H1 (cell line): ENCODE results near the gene CROT. TPM values are rescaled to one million over a fixed set of nuclear protein-coding genes. Genes with fewer than 3 reads are reported as not detected.

Experiments used
- CTCF ChIA-PET: fragments of 300-600 bp; sonication (Branson Sonifier 250); formaldehyde crosslinking; loops from one replicate; lab custom pipeline; 2021; ENCODE audit not compliant: partially characterized antibody; lab: Charles Lee
- POLR2A ChIA-PET: fragments of 300-600 bp; sonication (Branson Sonifier 250); formaldehyde crosslinking; loops from one replicate; lab custom pipeline; 2021; ENCODE audit warnings: inconsistent platforms; ENCODE audit not compliant: partially characterized antibody; lab: Charles Lee
- DNase-seq, 2 experiments: peaks; one replicate each; pipeline versions ENCODE4 v3.0.0 to v3.0.0-alpha.2; 2010 to 2022; ENCODE audit warnings: low spot score in 2 of 2, low read depth in 1 of 2, mixed read lengths in 1 of 2
- FAIRE-seq: peaks from 2 replicates; lab custom pipeline; 2011; peaks lifted over from hg19 to GRCh38; lab: Jason Lieb, UNC
- H2AFZ ChIP-seq: 2 replicates; pipeline ENCODE4 v1.8.1; 2012; ENCODE audit warnings: low read length, inconsistent platforms
- H2AK5ac ChIP-seq: 2 replicates; pipeline ENCODE4 v1.6.1; 2013; ENCODE audit warnings: low read depth, low read length
- H2BK120ac ChIP-seq: replicated peaks from 2 replicates; pipeline ENCODE3; 2013; ENCODE audit warnings: low read depth, low read length, inconsistent platforms
- H2BK12ac ChIP-seq: 2 replicates; pipeline ENCODE4 v1.6.1; 2013; ENCODE audit warnings: low read depth, low read length
- H2BK15ac ChIP-seq: 2 replicates; pipeline ENCODE4 v1.6.1; 2013; ENCODE audit warnings: low read length
- H2BK20ac ChIP-seq: 2 replicates; pipeline ENCODE4 v1.6.1; 2013; ENCODE audit warnings: low read length
- H2BK5ac ChIP-seq: 2 replicates; pipeline ENCODE4 v1.6.1; 2013; ENCODE audit warnings: low read depth, low read length
- H3K14ac ChIP-seq: 2 replicates; pipeline ENCODE4 v1.6.1; 2013; ENCODE audit warnings: inconsistent platforms; ENCODE audit not compliant: insufficient read length
- H3K18ac ChIP-seq: 2 replicates; pipeline ENCODE4 v1.6.1; 2013; ENCODE audit warnings: low read length; ENCODE audit errors: extremely low read depth
- H3K23ac ChIP-seq: 2 replicates; pipeline ENCODE4 v1.6.1; 2013; ENCODE audit warnings: inconsistent platforms; ENCODE audit not compliant: insufficient read length
- H3K23me2 ChIP-seq: 2 replicates; pipeline ENCODE4 v1.6.1; 2013; ENCODE audit warnings: low read depth, low read length
- H3K27ac ChIP-seq: 2 replicates; pipeline ENCODE4 v1.6.1; 2011; ENCODE audit warnings: low read depth, low read length, inconsistent platforms
- H3K27me3 ChIP-seq, 4 experiments: replicated peaks in 1 of 4; 1 replicate in 1 of 4; 2 replicates in 3 of 4; pipeline versions ENCODE4 v1.6.1 to v1.8.1; 2011 to 2013; ENCODE audit warnings: low read length in 3 of 4, mild to moderate bottlenecking in 3 of 4, inconsistent platforms in 2 of 4, mixed read lengths in 2 of 4, moderate library complexity in 1 of 4; ENCODE audit not compliant: control insufficient read depth in 3 of 4, insufficient read depth in 3 of 4; ENCODE audit errors: extremely low read depth in 1 of 4
- H3K36me3 ChIP-seq, 4 experiments: 2 replicates each; pipeline versions ENCODE4 v1.6.1 to v1.8.1; 2011 to 2013; ENCODE audit warnings: mild to moderate bottlenecking in 4 of 4, low read length in 3 of 4, moderate library complexity in 2 of 4, control low read depth in 1 of 4, inconsistent platforms in 1 of 4; ENCODE audit not compliant: insufficient read depth in 4 of 4, control insufficient read depth in 2 of 4
- H3K4ac ChIP-seq: replicated peaks from 2 replicates; pipeline ENCODE3; 2013; ENCODE audit warnings: low read length, low read depth, mixed read lengths, inconsistent platforms; ENCODE audit not compliant: insufficient read length
- H3K4me1 ChIP-seq, 4 experiments: replicated peaks in 1 of 4; 1 replicate in 1 of 4; 2 replicates in 3 of 4; pipeline versions ENCODE4 v1.6.1 to v1.8.1; 2011 to 2013; ENCODE audit warnings: low read length in 3 of 4, inconsistent platforms in 2 of 4, mixed read lengths in 1 of 4; ENCODE audit not compliant: insufficient read depth in 4 of 4, control insufficient read depth in 3 of 4
- H3K4me2 ChIP-seq, 2 experiments: 2 replicates each; pipeline versions ENCODE4 v1.6.1 to v1.8.1; 2011 to 2013; ENCODE audit warnings: low read depth in 2 of 2, low read length in 2 of 2, control low read depth in 1 of 2, inconsistent platforms in 1 of 2, mild to moderate bottlenecking in 1 of 2; ENCODE audit not compliant: insufficient read depth in 1 of 2
- H3K4me3 ChIP-seq, 4 experiments: fragments of 200-600, 300-600 bp in 1 of 4; sonication (generic), shearing (Covaris generic), sonication (Bioruptor Twin) in 1 of 4; 2 replicates each; pipeline versions ENCODE4 v1.5.1 to v1.8.1; 2011 to 2016; ENCODE audit warnings: low read length in 4 of 4, low read depth in 3 of 4, control low read depth in 2 of 4, inconsistent platforms in 2 of 4, mild to moderate bottlenecking in 2 of 4, mixed read lengths in 1 of 4, moderate library complexity in 1 of 4; ENCODE audit not compliant: insufficient read depth in 2 of 4; ENCODE audit errors: extremely low read depth in 1 of 4
- H3K56ac ChIP-seq: replicated peaks from 2 replicates; pipeline ENCODE3; 2013; ENCODE audit warnings: low read depth, mild to moderate bottlenecking, mixed read lengths, low read length, inconsistent platforms; ENCODE audit not compliant: insufficient read length
- H3K79me1 ChIP-seq: 2 replicates; pipeline ENCODE4 v1.6.1; 2013; ENCODE audit warnings: low read depth, low read length, control low read depth
- H3K79me2 ChIP-seq, 2 experiments: 2 replicates each; pipeline versions ENCODE4 v1.6.1 to v1.8.1; 2012 to 2013; ENCODE audit warnings: low read length in 2 of 2, mild to moderate bottlenecking in 2 of 2, inconsistent platforms in 1 of 2; ENCODE audit not compliant: insufficient read depth in 2 of 2, control insufficient read depth in 1 of 2
- H3K9ac ChIP-seq, 4 experiments: replicated peaks in 1 of 4; 1 replicate in 1 of 4; 2 replicates in 3 of 4; pipeline versions ENCODE4 v1.6.1 to v1.8.1; 2011 to 2013; ENCODE audit warnings: low read depth in 3 of 4, low read length in 3 of 4, control low read depth in 2 of 4, mild to moderate bottlenecking in 2 of 4, moderate library complexity in 2 of 4, inconsistent platforms in 1 of 4; ENCODE audit errors: extremely low read depth in 1 of 4
- H3K9me3 ChIP-seq, 2 experiments: 2 replicates each; pipeline versions ENCODE4 v1.6.1 to v1.8.1; 2012 to 2013; ENCODE audit warnings: mild to moderate bottlenecking in 2 of 2, moderate library complexity in 2 of 2, control low read depth in 1 of 2, inconsistent platforms in 1 of 2, low read depth in 1 of 2, low read length in 1 of 2, mixed read lengths in 1 of 2; ENCODE audit not compliant: insufficient read depth in 2 of 2
- H4K20me1 ChIP-seq, 2 experiments: replicated peaks in 1 of 2; 2 replicates each; pipeline versions ENCODE3 to v1.8.1; 2011 to 2013; ENCODE audit warnings: inconsistent platforms in 2 of 2, low read length in 2 of 2, mild to moderate bottlenecking in 1 of 2; ENCODE audit not compliant: insufficient read depth in 2 of 2, control insufficient read depth in 1 of 2
- H4K5ac ChIP-seq: 2 replicates; pipeline ENCODE4 v1.6.1; 2013; ENCODE audit warnings: low read length, low read depth, mixed read lengths, inconsistent platforms; ENCODE audit not compliant: insufficient read length
- H4K8ac ChIP-seq: 2 replicates; pipeline ENCODE4 v1.8.0; 2013; ENCODE audit warnings: mild to moderate bottlenecking, moderate library complexity, low read length, inconsistent platforms; ENCODE audit not compliant: insufficient read depth; ENCODE audit errors: extremely low read depth
- H4K91ac ChIP-seq: replicated peaks from 2 replicates; pipeline ENCODE3; 2013; ENCODE audit warnings: low read length, mixed read lengths, inconsistent platforms; ENCODE audit not compliant: insufficient read length
- RNF2 ChIP-seq: fragments of 200-900, 300-1000 bp; sonication (generic); IDR thresholded peaks from 2 replicates; pipeline ENCODE4 v1.7.1; 2016; ENCODE audit warnings: borderline replicate concordance, low read depth, mild to moderate bottlenecking, antibody characterized with exemption, low read length; ENCODE audit not compliant: poor library complexity, severe bottlenecking; ENCODE audit errors: missing control alignments
- WGBS, 2 experiments: shearing (Covaris generic) in 1 of 2; methylation state at CpG; one replicate each; pipeline versions ENCODE4 v1.1.6 to v1.1.7; 2013 to 2015; ENCODE audit warnings: low lambda C conversion rate in 2 of 2, mixed read lengths in 2 of 2, inconsistent platforms in 1 of 2, low coverage in 1 of 2, missing lambda C conversion rate in 1 of 2; ENCODE audit not compliant: insufficient replicate concordance in 2 of 2, insufficient coverage in 1 of 2, insufficient read length in 1 of 2; ENCODE audit errors: extremely low coverage in 1 of 2, missing lambda C conversion rate in 1 of 2; 5-methylcytosine and 5-hydroxymethylcytosine counted together
- polyA plus RNA-seq, 7 experiments: library from polyadenylated mRNA; depleted of rRNA in 3 of 7; stranded (reverse) in 5 of 7; unstranded in 2 of 7; fragments of >200 nt in 5 of 7; fragments of 200-250 nt in 2 of 7; gene quantifications; 1 replicate in 5 of 7; 2 replicates in 1 of 7; 4 replicates in 1 of 7; pipeline versions ENCODE4 v1.2.1 to v1.2.3, GENCODE V29; 2011 to 2013; ENCODE audit warnings: missing spikeins in 2 of 7, mixed read lengths in 2 of 7
- total RNA-seq: library from RNA; stranded (reverse); fragmentation: NEBNext Ultra II Directional; extraction: Animal tissue kit (Norgen Biotek cat#: 25700); gene quantifications from 2 replicates; pipeline ENCODE4 v1.2.1, GENCODE V29; 2021
- TF ChIP-seq, protein P1 (sequence below): IDR thresholded peaks from 2 replicates; pipeline ENCODE4 v1.6.1; 2012; ENCODE audit warnings: inconsistent platforms

CROT gene
- total and polyA plus RNA-seq, 2 of the 8 experiments (the other 6 are each of a cell fraction or from before 2014, with no cell fraction given), result 2.2 to 5.6 TPM

DNA sequence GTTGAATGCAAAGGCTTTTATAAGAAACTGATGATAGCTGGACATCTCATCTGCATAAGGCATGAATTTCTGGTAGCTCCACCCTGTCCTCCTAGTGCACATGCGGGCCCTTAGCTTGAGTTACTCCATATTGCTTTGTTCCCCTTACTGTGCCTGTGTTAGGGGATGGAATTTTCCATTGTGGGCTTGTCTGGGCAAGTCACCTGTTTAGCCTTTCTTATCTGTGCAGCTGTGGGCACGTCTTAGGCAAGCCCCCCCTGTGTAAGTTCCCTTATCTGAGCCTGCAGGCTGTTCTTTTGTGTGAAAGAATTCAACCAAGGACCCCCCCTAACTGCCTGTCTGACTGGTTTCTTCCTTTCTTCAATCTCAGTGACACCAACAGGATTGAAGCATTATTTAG lies 14.5 kb upstream of the CROT start:
- Histone ChIP-seq H4K91ac (no peak overlapping the region), H2AK5ac (no peak overlapping the region), H3K56ac (no peak overlapping the region), H2BK5ac (0 out of 2 replicates have a peak overlapping the region, but pooled peaks have one; percentile 21), H3K9me3 (peaks cover 45 to 50% of the 10 kb centered on the region in 2 experiments), H3K18ac (no peak overlapping the region), H3K23me2 (no peaks in the 10 kb centered on the region), H3K14ac (no peak overlapping the region), H3K79me2 (no peaks in the 10 kb centered on the region), H2BK12ac (no peak overlapping the region), H4K20me1 (no peaks in the 10 kb centered on the region), H2BK120ac (no peak overlapping the region), H3K79me1 (no peaks in the 10 kb centered on the region), H3K4me2 (no peak overlapping the region), H4K5ac (no peak overlapping the region), H3K36me3 (peaks cover 0 to 21% (median 3%) of the 10 kb centered on the region in 4 experiments; a peak in 3 of 8 replicates), H3K23ac (no peak overlapping the region), H2BK15ac (no peak overlapping the region), H3K9ac (no peak overlapping the region), H3K4ac (no peak overlapping the region), H3K27ac (no peak overlapping the region; the same call in 1 of the 2 replicates), H4K8ac (no peak overlapping the region), H3K27me3 (no peaks in the 10 kb centered on the region), H2BK20ac (no peak overlapping the region), H2AFZ (no peak overlapping the region), H3K4me1 (no peaks in the 10 kb centered on the region), H3K4me3 (no peak overlapping the region)
- WGBS, 2 experiments, result 83% methylated on average over 2 of the region's 2 CpGs; no CpG with 5 or more reads in 1 of the 2 experiments
- ChIA-PET POLR2A (no interaction called here), CTCF (interaction anchor here (1.0 to 4.2 kb wide), 7 partner anchors 8 to 108 kb away, joined by 3 to 18 read pairs (median 8); no protein-coding TSS in a partner anchor)
- DNase-seq (no peak), FAIRE-seq (no peak)
- TF ChIP-seq, protein P1, sequence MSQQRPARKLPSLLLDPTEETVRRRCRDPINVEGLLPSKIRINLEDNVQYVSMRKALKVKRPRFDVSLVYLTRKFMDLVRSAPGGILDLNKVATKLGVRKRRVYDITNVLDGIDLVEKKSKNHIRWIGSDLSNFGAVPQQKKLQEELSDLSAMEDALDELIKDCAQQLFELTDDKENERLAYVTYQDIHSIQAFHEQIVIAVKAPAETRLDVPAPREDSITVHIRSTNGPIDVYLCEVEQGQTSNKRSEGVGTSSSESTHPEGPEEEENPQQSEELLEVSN, result no peak
- TF ChIP-seq RNF2, result no peak
